ENCODE data around the gene UCK2. TPM values are rescaled to one million over a fixed set of nuclear protein-coding genes. Genes with fewer than 3 reads are reported as not detected.
"Not testable (repeated sequence)": the region's sequence is repeated elsewhere in the genome, so short reads cannot be mapped to it uniquely, and the experiment has no call there.

The UCK2 gene
- total and polyA plus RNA-seq, 12 donors: 5.4 to 22.7 (median 14.0) TPM

- Histone ChIP-seq H3K9me3 (replicated peaks in 1 of 3) (peaks cover 0 to 4% (median 0%) of the 10 kb centered on the region in 3 donors), H3K27me3 (no peaks in the 10 kb centered on the region), H3K4me1 (replicated peaks in 1 of 2) (no peaks in the 10 kb centered on the region), H3K27ac (no peak overlapping the region), H3K36me3 (replicated peaks in 1 of 2) (no peaks in the 10 kb centered on the region), H3K4me3 (no peak overlapping the region)
- intact Hi-C loops (cut with DNase I): no loop called here
- DNase-seq: no peak
- 49 to 73% (median 62%) methylated on average over 2 of the region's 2 CpGs for WGBS, 4 donors
- TF ChIP-seq CTCF (IDR thresholded peaks at IDR 0.05) (no peak), POLR2A (IDR thresholded peaks at IDR 0.05) (no peak)
Measured at GRCh38 chr1:165793951-165794350, 33.5 kb upstream of the UCK2 start.

- Histone ChIP-seq H3K9me3 (replicated peaks in 1 of 3) (peaks cover 0 to 5% (median 0%) of the 10 kb centered on the region in 3 donors), H3K4me1 (replicated peaks in 1 of 2) (no peaks in the 10 kb centered on the region), H3K27ac (no peak overlapping the region), H3K4me3 (no peak overlapping the region), H3K36me3 (replicated peaks in 1 of 2) (no peaks in the 10 kb centered on the region), H3K27me3 (no peaks in the 10 kb centered on the region)
- DNase-seq: no peak
- WGBS, 4 donors: 80 to 85% (median 84%) methylated on average over 2 of the region's 2 CpGs
- intact Hi-C loops (cut with DNase I): no loop called here
- TF ChIP-seq POLR2A (IDR thresholded peaks at IDR 0.05): no peak
- no peak for TF ChIP-seq CTCF (IDR thresholded peaks at IDR 0.05)
Measured at GRCh38 chr1:165795894-165796293, 31.5 kb upstream of the UCK2 start.

GRCh38 chr1:165799387-165799786 lies 28.0 kb upstream of the UCK2 start:
- Histone ChIP-seq H3K27me3 (no peaks in the 10 kb centered on the region), H3K4me3 (no peak overlapping the region), H3K36me3 (replicated peaks in 1 of 2) (no peaks in the 10 kb centered on the region), H3K4me1 (replicated peaks in 1 of 2) (no peaks in the 10 kb centered on the region), H3K27ac (no peak overlapping the region), H3K9me3 (replicated peaks in 1 of 3) (peaks cover 0 to 5% (median 0%) of the 10 kb centered on the region in 3 donors)
- TF ChIP-seq CTCF (IDR thresholded peaks at IDR 0.05) (no peak), POLR2A (IDR thresholded peaks at IDR 0.05) (no peak)
- DNase-seq: no peak
- intact Hi-C loops (cut with DNase I): no loop called here

GRCh38 chr1:165804513-165804912 lies 22.9 kb upstream of the UCK2 start:
- H3K9me3 ChIP-seq (replicated peaks in 1 of 3); intact Hi-C loops (cut with DNase I); H3K27ac ChIP-seq; H3K4me3 ChIP-seq; H3K36me3 ChIP-seq (replicated peaks in 1 of 2); H3K27me3 ChIP-seq; DNase-seq; H3K4me1 ChIP-seq (replicated peaks in 1 of 2): not testable (repeated sequence)
- WGBS, 4 donors: 53 to 71% (median 68%) methylated on average over 1 of the region's 1 CpG

GRCh38 chr1:165807613-165808012 lies 19.8 kb upstream of the UCK2 start:
- Histone ChIP-seq H3K4me1 (replicated peaks in 1 of 2) (no peaks in the 10 kb centered on the region), H3K4me3 (no peak overlapping the region), H3K27ac (no peak overlapping the region), H3K36me3 (replicated peaks in 1 of 2) (no peaks in the 10 kb centered on the region), H3K9me3 (replicated peaks in 1 of 3) (no peaks in the 10 kb centered on the region), H3K27me3 (no peaks in the 10 kb centered on the region)
- intact Hi-C loops (cut with DNase I): no loop called here
- no peak for TF ChIP-seq POLR2A (IDR thresholded peaks at IDR 0.05)
- TF ChIP-seq CTCF (IDR thresholded peaks at IDR 0.05): no peak
- no peak for DNase-seq

Measured in adrenal gland (tissue), 12 donors.